Hepatocyte (in vitro differentiated cells): Measurements from ENCODE around the gene MTHFR. TPM values are rescaled to one million over a fixed set of nuclear protein-coding genes. Genes with fewer than 3 reads are reported as not detected.

Experiments
- DNase-seq: peaks from one replicate; pipeline ENCODE4 v3.0.0-alpha.2; 2016; ENCODE audit warnings: low spot score
- H2AFZ ChIP-seq: fragments of 200-600 bp; sonication (generic); 2 replicates; pipeline ENCODE4 v1.6.0; 2016; ENCODE audit warnings: antibody characterized with exemption, mild to moderate bottlenecking
- H3K27ac ChIP-seq: fragments of 200-600 bp; sonication (generic); 2 replicates; pipeline ENCODE4 v1.5.1; 2016; ENCODE audit warnings: mild to moderate bottlenecking
- H3K27me3 ChIP-seq: fragments of 200-600 bp; sonication (generic); 2 replicates; pipeline ENCODE4 v1.6.1; 2016
- H3K36me3 ChIP-seq: fragments of 200-600 bp; sonication (generic); replicated peaks from 2 replicates; pipeline ENCODE4 v1.5.1; 2016; ENCODE audit warnings: low read depth; ENCODE audit not compliant: insufficient read depth
- H3K4me1 ChIP-seq: fragments of 200-600 bp; sonication (generic); 2 replicates; pipeline ENCODE4 v1.5.1; 2016; ENCODE audit warnings: mild to moderate bottlenecking, moderate library complexity; ENCODE audit not compliant: insufficient read depth
- H3K4me2 ChIP-seq: fragments of 200-600 bp; sonication (generic); 2 replicates; pipeline ENCODE4 v1.6.0; 2016
- H3K4me3 ChIP-seq: fragments of 200-600 bp; sonication (generic); 2 replicates; pipeline ENCODE4 v1.5.1; 2016; ENCODE audit warnings: mild to moderate bottlenecking
- H3K79me2 ChIP-seq: fragments of 200-600 bp; sonication (generic); 2 replicates; pipeline ENCODE4 v1.6.0; 2017; ENCODE audit warnings: mild to moderate bottlenecking
- H3K9me2 ChIP-seq: fragments of 200-600 bp; sonication (generic); replicated peaks from 2 replicates; pipeline ENCODE4 v1.6.0; 2017; ENCODE audit warnings: mild to moderate bottlenecking; ENCODE audit not compliant: insufficient read depth
- H3K9me3 ChIP-seq: fragments of 200-600 bp; sonication (generic); 2 replicates; pipeline ENCODE4 v1.5.1; 2016; ENCODE audit warnings: low read depth, mild to moderate bottlenecking
- H4K20me1 ChIP-seq: fragments of 200-600 bp; sonication (generic); 2 replicates; pipeline ENCODE4 v1.6.0; 2016; ENCODE audit warnings: mild to moderate bottlenecking; ENCODE audit not compliant: insufficient read depth, poor library complexity, severe bottlenecking
- EZH2 ChIP-seq: fragments of 200-600 bp; sonication (generic); IDR thresholded peaks from 2 replicates; pipeline ENCODE4 v1.6.1; 2016; ENCODE audit warnings: antibody characterized with exemption, mild to moderate bottlenecking, borderline replicate concordance
- EZH2phosphoT487 ChIP-seq: fragments of 200-600 bp; sonication (generic); IDR thresholded peaks from one replicate; pipeline ENCODE4 v1.6.1; 2018; ENCODE audit warnings: antibody characterized with exemption, mild to moderate bottlenecking, low read depth, moderate library complexity; ENCODE audit not compliant: unreplicated experiment, severe bottlenecking
- WGBS: methylation state at CpG from one replicate; pipeline ENCODE4 v1.1.6; 2016; ENCODE audit warnings: low lambda C conversion rate; ENCODE audit errors: missing lambda C conversion rate; 5-methylcytosine and 5-hydroxymethylcytosine counted together
- polyA plus RNA-seq: library from polyadenylated mRNA; unstranded; fragments of >200 nt; fragmentation: Nextera tagmentation; extraction: Ambion mirVana; gene quantifications from 2 replicates; pipeline ENCODE4 v1.2.1, GENCODE V29; 2016
- total RNA-seq: library from RNA; depleted of rRNA; stranded (reverse); fragments of >200 nt; gene quantifications from 2 replicates; pipeline ENCODE4 v1.2.3, GENCODE V29; 2014
- TF ChIP-seq, protein P1 (sequence below): fragments of 200-600 bp; sonication (generic); IDR thresholded peaks from 2 replicates; pipeline ENCODE4 v1.5.1; 2016; ENCODE audit warnings: antibody characterized with exemption, mild to moderate bottlenecking; ENCODE audit not compliant: poor library complexity

Gene MTHFR
- total and polyA plus RNA-seq, 2 experiments from 2014 or later: 17.6 to 31.0 TPM

DNA sequence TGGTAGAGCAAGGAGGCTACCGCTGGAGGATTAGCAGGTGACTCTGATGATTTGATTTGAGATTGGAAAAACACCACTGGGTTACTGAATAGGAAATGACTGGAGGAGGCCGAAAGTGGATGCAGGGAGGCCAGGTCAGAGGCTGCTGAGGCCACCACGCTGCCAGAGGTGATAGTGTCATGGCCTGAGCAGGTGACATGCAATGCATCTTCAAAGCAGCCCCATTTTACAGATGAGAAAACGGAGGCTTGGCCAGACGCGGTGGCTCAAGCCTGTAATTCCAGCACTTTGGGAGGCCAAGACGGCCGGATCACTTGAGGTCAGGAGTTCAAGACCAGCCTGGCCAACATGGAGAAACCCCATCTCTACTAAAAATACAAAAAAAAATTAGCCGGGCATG lies 31.0 kb downstream of the MTHFR start:
- no peaks in the 10 kb centered on the region for H3K27me3 ChIP-seq
- no peaks in the 10 kb centered on the region for H4K20me1 ChIP-seq
- no peak overlapping the region for H3K27ac ChIP-seq
- no peaks in the 10 kb centered on the region for H3K79me2 ChIP-seq
- no peak overlapping the region for H3K4me3 ChIP-seq
- no peak overlapping the region for H2AFZ ChIP-seq
- TF ChIP-seq EZH2phosphoT487: no peak
- no peak for TF ChIP-seq EZH2
- TF ChIP-seq, protein P1, sequence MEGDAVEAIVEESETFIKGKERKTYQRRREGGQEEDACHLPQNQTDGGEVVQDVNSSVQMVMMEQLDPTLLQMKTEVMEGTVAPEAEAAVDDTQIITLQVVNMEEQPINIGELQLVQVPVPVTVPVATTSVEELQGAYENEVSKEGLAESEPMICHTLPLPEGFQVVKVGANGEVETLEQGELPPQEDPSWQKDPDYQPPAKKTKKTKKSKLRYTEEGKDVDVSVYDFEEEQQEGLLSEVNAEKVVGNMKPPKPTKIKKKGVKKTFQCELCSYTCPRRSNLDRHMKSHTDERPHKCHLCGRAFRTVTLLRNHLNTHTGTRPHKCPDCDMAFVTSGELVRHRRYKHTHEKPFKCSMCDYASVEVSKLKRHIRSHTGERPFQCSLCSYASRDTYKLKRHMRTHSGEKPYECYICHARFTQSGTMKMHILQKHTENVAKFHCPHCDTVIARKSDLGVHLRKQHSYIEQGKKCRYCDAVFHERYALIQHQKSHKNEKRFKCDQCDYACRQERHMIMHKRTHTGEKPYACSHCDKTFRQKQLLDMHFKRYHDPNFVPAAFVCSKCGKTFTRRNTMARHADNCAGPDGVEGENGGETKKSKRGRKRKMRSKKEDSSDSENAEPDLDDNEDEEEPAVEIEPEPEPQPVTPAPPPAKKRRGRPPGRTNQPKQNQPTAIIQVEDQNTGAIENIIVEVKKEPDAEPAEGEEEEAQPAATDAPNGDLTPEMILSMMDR: no peak
- WGBS: 98% methylated on average over 9 of the region's 9 CpGs
- H3K9me3 ChIP-seq: no peaks in the 10 kb centered on the region
- no peaks in the 10 kb centered on the region for H3K9me2 ChIP-seq
- H3K36me3 ChIP-seq: no peaks in the 10 kb centered on the region
- DNase-seq: no peak
- no peaks in the 10 kb centered on the region for H3K4me1 ChIP-seq
- no peak overlapping the region for H3K4me2 ChIP-seq

DNA sequence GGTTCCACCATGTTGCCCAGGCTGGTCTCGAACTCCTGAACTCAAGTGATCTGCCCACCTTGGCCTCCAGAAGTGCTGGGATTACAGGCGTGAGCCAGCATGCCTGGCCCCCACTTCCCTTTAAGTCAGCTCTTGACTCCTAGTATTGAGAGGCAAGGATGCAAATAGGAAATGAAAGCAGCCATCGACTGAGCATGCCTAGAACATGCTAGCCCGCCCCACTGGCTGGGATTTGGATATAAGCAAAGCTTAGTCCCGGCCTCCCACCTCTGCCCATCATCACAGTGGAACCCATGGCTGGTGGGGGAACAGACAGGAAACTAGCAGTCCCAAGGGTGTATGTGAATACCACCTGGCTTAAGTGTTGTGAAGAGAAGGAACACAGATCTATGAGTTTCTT lies 33.3 kb downstream of the MTHFR start:
- no peaks in the 10 kb centered on the region for H3K27me3 ChIP-seq

DNA sequence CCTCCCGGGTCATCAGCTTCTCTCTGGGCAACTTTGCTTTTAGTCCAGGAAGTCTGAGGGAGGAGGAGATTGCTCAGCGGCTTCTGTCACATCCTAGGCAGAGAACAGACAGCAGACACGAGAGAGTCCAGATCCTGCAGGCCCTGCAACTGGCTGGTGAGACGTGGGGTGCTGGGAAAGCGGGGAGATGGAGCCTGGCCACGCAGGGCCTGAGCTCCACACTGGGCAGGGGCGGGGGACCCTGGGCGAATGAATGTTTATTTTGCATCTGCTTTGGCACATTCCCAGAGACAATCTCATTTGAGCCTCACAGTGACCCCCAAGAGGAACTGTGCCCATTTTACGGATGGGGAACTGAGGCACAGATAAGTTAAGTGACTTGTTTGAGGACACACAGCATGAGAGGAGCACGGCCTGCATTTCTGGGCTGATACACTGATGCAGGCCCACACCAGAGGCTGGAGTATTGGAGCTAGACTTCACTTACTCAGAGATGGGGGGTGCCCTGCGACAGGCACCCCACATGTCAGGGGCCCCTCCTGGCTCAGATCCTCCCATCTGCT lies 34.2 kb downstream of the MTHFR start:
- no peaks in the 10 kb centered on the region for H4K20me1 ChIP-seq
- H3K4me1 ChIP-seq: no peaks in the 10 kb centered on the region
- DNase-seq: no peak
- H3K79me2 ChIP-seq: no peaks in the 10 kb centered on the region
- TF ChIP-seq EZH2: no peak
- TF ChIP-seq, protein P1: no peak
- TF ChIP-seq EZH2phosphoT487: no peak
- no peaks in the 10 kb centered on the region for H3K9me3 ChIP-seq
- no peak overlapping the region for H2AFZ ChIP-seq
- no peak overlapping the region for H3K4me2 ChIP-seq
- H3K27me3 ChIP-seq: no peaks in the 10 kb centered on the region
- no peaks in the 10 kb centered on the region for H3K9me2 ChIP-seq
- H3K27ac ChIP-seq: no peak overlapping the region
- no peaks in the 10 kb centered on the region for H3K36me3 ChIP-seq
- no peak overlapping the region for H3K4me3 ChIP-seq
- 79% methylated on average over 11 of the region's 11 CpGs for whole genome bisulfite sequencing

More for the DNA sequence above, 33.3 kb downstream of the MTHFR start:
- H3K4me2 ChIP-seq: no peak overlapping the region
- H2AFZ ChIP-seq: no peak overlapping the region
- no peak for DNase-seq
- TF ChIP-seq, protein P1: no peak
- TF ChIP-seq EZH2phosphoT487: no peak
- TF ChIP-seq EZH2: no peak
- WGBS: 75% methylated on average over 5 of the region's 5 CpGs
- no peak overlapping the region for H3K27ac ChIP-seq
- H3K4me1 ChIP-seq: no peaks in the 10 kb centered on the region
- no peaks in the 10 kb centered on the region for H3K9me2 ChIP-seq
- H3K4me3 ChIP-seq: no peak overlapping the region
- H3K9me3 ChIP-seq: no peaks in the 10 kb centered on the region
- no peaks in the 10 kb centered on the region for H3K79me2 ChIP-seq
- H3K36me3 ChIP-seq: no peaks in the 10 kb centered on the region
- no peaks in the 10 kb centered on the region for H4K20me1 ChIP-seq

DNA sequence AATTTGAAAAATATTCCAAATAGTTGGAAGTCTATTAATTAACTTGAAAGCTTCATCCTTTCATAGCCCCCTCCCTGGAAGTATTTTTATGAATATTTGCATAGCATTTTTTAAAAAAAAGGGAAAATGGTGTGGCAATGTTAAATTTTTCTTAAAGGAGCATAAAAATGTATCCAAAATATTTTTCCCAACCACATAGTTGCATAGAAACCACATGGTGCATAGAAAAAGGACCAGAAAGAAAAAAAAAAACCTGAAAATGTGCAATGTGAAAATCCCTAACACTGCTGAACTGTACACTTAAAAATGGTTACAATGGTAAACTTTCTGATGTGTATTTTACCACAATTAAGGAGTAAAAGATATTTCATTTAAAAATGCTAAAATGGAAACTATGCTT lies 35.8 kb downstream of the MTHFR start:
- Histone ChIP-seq H4K20me1 (no peaks in the 10 kb centered on the region), H3K4me1 (no peaks in the 10 kb centered on the region), H3K79me2 (no peaks in the 10 kb centered on the region), H3K27ac (no peak overlapping the region), H3K36me3 (no peaks in the 10 kb centered on the region), H3K9me2 (no peaks in the 10 kb centered on the region), H3K27me3 (no peaks in the 10 kb centered on the region), H3K4me2 (no peak overlapping the region), H3K9me3 (no peaks in the 10 kb centered on the region), H3K4me3 (no peak overlapping the region), H2AFZ (no peak overlapping the region)
- DNase-seq: no peak
- TF ChIP-seq EZH2phosphoT487: no peak
- no peak for TF ChIP-seq EZH2
